Measurements from ENCODE around the gene CAMSAP1.

Gene CAMSAP1

DNA sequence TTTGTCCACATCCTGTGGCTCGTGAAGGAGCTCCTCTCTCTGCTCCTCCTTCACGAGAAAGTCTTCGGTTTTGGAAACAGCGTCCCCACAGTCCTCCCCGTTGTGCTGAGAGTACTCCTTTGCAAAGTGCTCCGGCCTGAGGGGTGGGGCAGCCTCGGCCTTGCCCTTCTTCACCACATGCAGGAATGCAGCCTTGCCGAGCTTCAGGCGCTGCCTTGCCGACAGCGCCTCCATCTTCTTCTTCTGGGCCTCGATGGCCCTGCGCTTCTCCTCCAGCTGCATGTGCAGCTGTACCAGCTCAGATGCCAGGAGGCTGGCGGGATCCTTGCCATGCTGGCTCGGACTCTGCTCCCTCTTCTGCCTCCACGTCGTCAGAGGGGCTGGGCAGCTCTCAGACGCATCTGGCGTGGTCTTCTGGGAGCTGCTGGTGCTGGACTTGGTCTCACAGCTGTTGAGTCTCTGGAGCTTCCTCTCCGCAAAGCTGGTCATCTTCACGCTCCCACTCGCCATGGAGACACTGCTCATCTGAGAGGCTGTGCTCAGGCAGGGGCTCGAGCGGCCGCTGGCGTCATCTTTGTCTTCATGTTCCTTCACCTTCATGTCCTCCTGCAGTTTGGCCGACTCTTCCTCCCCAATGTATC, 85.5 kb downstream of the CAMSAP1 start (continued):
- TF ChIP-seq, protein P1, sequence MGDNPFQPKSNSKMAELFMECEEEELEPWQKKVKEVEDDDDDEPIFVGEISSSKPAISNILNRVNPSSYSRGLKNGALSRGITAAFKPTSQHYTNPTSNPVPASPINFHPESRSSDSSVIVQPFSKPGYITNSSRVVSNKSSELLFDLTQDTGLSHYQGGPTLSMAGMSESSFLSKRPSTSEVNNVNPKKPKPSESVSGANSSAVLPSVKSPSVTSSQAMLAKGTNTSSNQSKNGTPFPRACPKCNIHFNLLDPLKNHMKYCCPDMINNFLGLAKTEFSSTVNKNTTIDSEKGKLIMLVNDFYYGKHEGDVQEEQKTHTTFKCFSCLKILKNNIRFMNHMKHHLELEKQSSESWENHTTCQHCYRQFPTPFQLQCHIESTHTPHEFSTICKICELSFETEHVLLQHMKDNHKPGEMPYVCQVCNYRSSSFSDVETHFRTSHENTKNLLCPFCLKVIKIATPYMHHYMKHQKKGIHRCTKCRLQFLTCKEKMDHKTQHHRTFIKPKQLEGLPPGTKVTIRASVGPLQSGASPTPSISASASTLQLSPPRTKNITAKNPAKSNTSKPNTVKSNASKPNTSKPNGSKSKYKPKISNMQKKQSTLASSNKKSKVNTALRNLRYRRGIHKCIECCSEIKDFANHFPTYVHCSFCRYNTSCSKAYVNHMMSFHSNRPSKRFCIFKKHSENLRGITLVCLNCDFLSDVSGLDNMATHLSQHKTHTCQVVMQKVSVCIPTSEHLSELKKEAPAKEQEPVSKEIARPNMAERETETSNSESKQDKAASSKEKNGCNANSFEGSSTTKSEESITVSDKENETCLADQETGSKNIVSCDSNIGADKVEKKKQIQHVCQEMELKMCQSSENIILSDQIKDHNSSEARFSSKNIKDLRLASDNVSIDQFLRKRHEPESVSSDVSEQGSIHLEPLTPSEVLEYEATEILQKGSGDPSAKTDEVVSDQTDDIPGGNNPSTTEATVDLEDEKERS (tag by site-specific recombination; IDR thresholded peaks at IDR 0.05) = no peak
- TF ChIP-seq SP7 (tag by site-specific recombination; IDR thresholded peaks at IDR 0.05) (no peak), ZNF155 (tag by site-specific recombination; IDR thresholded peaks at IDR 0.05) (no peak), ZNF701 (tag by site-specific recombination; IDR thresholded peaks at IDR 0.05) (no peak), KLF17 (tag by site-specific recombination; IDR thresholded peaks at IDR 0.05) (no peak)

DNA sequence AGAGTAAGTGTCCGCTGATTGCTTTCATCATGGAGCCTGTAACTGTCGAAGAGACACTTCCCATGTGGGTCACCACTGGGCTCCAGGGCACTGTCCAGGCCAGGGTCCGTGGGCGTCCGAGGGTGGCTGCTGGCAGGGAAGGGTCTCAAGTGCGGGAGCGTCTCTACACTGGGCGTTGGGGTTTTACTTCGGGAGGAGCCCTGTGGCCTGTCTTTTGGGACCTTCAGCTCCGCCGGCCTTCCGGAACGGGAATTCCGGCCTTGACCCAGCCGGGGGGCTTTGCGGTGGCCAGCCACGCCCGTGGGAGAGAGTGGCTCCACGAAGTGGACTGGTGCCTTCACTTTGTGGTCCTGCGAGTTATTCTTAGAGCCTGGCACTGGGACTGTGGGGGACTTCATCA, 86.2 kb downstream of the CAMSAP1 start:
- Histone ChIP-seq H3K27ac (ENCODE audit: extremely low read depth, low read depth, low read length) (no peak overlapping the region), H3K9me3 (ENCODE audit: control insufficient read depth, insufficient read depth, low read depth, low read length) (no peaks in the 10 kb centered on the region), H3K4me3 (ENCODE audit: low read depth, low read length) (no peak overlapping the region), H3K36me3 (ENCODE audit: control insufficient read depth in 2 of 2, insufficient read depth in 1 of 2, low read length in 2 of 2) (peaks cover 4 to 88% of the 10 kb centered on the region in 2 experiments; a peak in 2 of 3 replicates), H3K4me1 (ENCODE audit: control insufficient read depth, insufficient read depth, low read length) (no peaks in the 10 kb centered on the region)
- TF ChIP-seq KLF16 (tag by site-specific recombination; IDR thresholded peaks at IDR 0.05) = no peak
- no peak for TF ChIP-seq MYNN (tag by site-specific recombination; IDR thresholded peaks at IDR 0.05; ENCODE audit: borderline replicate concordance)
- no peak for TF ChIP-seq ZNF114 (tag by site-specific recombination; IDR thresholded peaks at IDR 0.05)
- no peak for TF ChIP-seq BCL11B (tag by site-specific recombination; IDR thresholded peaks at IDR 0.05; ENCODE audit: low read depth)
- no peak for TF ChIP-seq ZNF544 (tag by site-specific recombination; IDR thresholded peaks at IDR 0.05)
- TF ChIP-seq ZNF48 (tag by site-specific recombination; IDR thresholded peaks at IDR 0.05) = no peak
- no peak for TF ChIP-seq ZNF768 (tag by site-specific recombination; IDR thresholded peaks at IDR 0.05)
- no peak for TF ChIP-seq ZNF133 (tag by site-specific recombination; IDR thresholded peaks at IDR 0.05)
- no peak for TF ChIP-seq ZNF302 (tag by site-specific recombination; IDR thresholded peaks at IDR 0.05; ENCODE audit: low read depth)
- no peak for TF ChIP-seq ZNF76 (tag by site-specific recombination; IDR thresholded peaks at IDR 0.05; ENCODE audit: borderline replicate concordance, low read depth)
- ChIA-PET CTCF (interaction anchor here (0.6 kb wide), 1 partner anchor 43 kb away, joined by 3 read pairs; no protein-coding TSS in a partner anchor), POLR2A (no interaction called here)

DNA sequence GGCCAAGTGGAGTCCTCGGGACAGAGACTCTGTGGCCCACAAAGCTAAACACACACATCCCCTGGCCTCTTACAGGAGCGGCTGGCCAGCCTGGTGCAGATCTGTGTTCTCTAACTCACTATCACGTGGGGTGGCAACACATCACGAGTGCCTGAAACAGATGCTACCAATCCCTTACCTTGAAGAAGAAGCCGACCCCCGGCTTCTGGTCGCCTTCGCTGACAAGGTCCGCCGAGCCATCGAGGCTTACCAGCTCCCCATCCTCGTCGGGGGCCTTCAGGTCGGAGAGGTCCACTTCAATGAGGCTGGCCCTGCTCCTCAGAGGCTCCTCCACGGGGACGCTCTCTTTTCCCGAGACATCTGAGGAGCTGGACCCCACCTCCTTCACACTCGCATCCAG, 86.7 kb downstream of the CAMSAP1 start:
- POLR2A ChIA-PET = no interaction called here
- no peak overlapping the region for H3K27ac ChIP-seq (ENCODE audit: extremely low read depth, low read depth, low read length)
- H3K36me3 ChIP-seq (ENCODE audit: control insufficient read depth in 2 of 2, insufficient read depth in 1 of 2, low read length in 2 of 2) = peaks cover 4 to 90% of the 10 kb centered on the region in 2 experiments; a peak in 2 of 3 replicates
- no peak overlapping the region for H3K4me3 ChIP-seq (ENCODE audit: low read depth, low read length)
- no peaks in the 10 kb centered on the region for H3K9me3 ChIP-seq (ENCODE audit: control insufficient read depth, insufficient read depth, low read depth, low read length)
- H3K4me1 ChIP-seq (ENCODE audit: control insufficient read depth, insufficient read depth, low read length) = no peaks in the 10 kb centered on the region
- CTCF ChIA-PET = interaction anchor here (0.6 kb wide), 2 partner anchors 42 to 43 kb away, joined by 3 to 4 read pairs; no protein-coding TSS in a partner anchor
- no peak for TF ChIP-seq ZNF548 (tag by site-specific recombination; IDR thresholded peaks at IDR 0.05)
- TF ChIP-seq ZBTB11 (tag by site-specific recombination; conservative IDR thresholded peaks at IDR 0.05; ENCODE audit: low read depth) = no peak
- TF ChIP-seq ZNF639 (tag by site-specific recombination; IDR thresholded peaks at IDR 0.05) = no peak
- TF ChIP-seq, protein P2, sequence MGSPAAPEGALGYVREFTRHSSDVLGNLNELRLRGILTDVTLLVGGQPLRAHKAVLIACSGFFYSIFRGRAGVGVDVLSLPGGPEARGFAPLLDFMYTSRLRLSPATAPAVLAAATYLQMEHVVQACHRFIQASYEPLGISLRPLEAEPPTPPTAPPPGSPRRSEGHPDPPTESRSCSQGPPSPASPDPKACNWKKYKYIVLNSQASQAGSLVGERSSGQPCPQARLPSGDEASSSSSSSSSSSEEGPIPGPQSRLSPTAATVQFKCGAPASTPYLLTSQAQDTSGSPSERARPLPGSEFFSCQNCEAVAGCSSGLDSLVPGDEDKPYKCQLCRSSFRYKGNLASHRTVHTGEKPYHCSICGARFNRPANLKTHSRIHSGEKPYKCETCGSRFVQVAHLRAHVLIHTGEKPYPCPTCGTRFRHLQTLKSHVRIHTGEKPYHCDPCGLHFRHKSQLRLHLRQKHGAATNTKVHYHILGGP (tag by site-specific recombination; IDR thresholded peaks at IDR 0.05) = no peak
- no peak for TF ChIP-seq KLF8 (tag by site-specific recombination; IDR thresholded peaks at IDR 0.05)
- TF ChIP-seq ELK4 (IDR thresholded peaks at IDR 0.05; ENCODE audit: borderline replicate concordance, low read depth, low read length) = no peak
- TF ChIP-seq ZNF2 (tag by site-specific recombination; IDR thresholded peaks at IDR 0.05) = no peak
